Gastroesophageal sphincter (tissue), 3 donors: ENCODE measurements around the gene LRRC42.

Source experiments
- CTCF ChIP-seq, 4 experiments: fragments of 200-600 bp in 2 of 4; fragments of 450-650 bp in 2 of 4; sonication (generic) in 1 of 4; IDR thresholded peaks; one replicate each; pipeline ENCODE4 v1.5.1; 2017 to 2019; ENCODE audit warnings: antibody characterized with exemption in 4 of 4, mild to moderate bottlenecking in 2 of 4, moderate library complexity in 2 of 4
- EP300 ChIP-seq: sonication (generic); formaldehyde crosslinking; IDR thresholded peaks from one replicate; pipeline ENCODE4 v1.6.1; 2017; ENCODE audit warnings: antibody characterized with exemption, mild to moderate bottlenecking
- POLR2A ChIP-seq, 2 donors: fragments of 450-650 bp; IDR thresholded peaks; one replicate each; pipeline ENCODE4 v1.6.1; 2017; ENCODE audit warnings: antibody characterized with exemption in 2 of 2, mild to moderate bottlenecking in 2 of 2, moderate library complexity in 1 of 2
- POLR2AphosphoS5 ChIP-seq: sonication (generic); formaldehyde crosslinking; IDR thresholded peaks from one replicate; pipeline ENCODE4 v1.6.1; 2017; ENCODE audit warnings: antibody characterized with exemption

GRCh38 chr1:53943490-53944043 is 2.6 kb upstream of the LRRC42 start:
- TF ChIP-seq CTCF (IDR thresholded peaks at IDR 0.05): no peak
- no peak for TF ChIP-seq POLR2A (IDR thresholded peaks at IDR 0.05)
- TF ChIP-seq EP300: no peak
- TF ChIP-seq POLR2AphosphoS5: no peak
